ENCODE data around the gene GBX1. TPM values are rescaled to one million over a fixed set of nuclear protein-coding genes. Genes with fewer than 3 reads are reported as not detected.

Gene GBX1
- total RNA-seq, 1 donor from 2014 or later: 0.41 TPM

- Mint-ChIP-seq H3K9me3 (no peaks in the 10 kb centered on the region), H3K36me3 (peaks cover 22% of the 10 kb centered on the region), H3K4me1 (ENCODE audit: unreplicated experiment) (peaks cover 24% of the 10 kb centered on the region), H3K4me3 (no peak overlapping the region), H3K27me3 (no peaks in the 10 kb centered on the region), H3K27ac (no peak overlapping the region)
- TF ChIP-seq, protein P1, sequence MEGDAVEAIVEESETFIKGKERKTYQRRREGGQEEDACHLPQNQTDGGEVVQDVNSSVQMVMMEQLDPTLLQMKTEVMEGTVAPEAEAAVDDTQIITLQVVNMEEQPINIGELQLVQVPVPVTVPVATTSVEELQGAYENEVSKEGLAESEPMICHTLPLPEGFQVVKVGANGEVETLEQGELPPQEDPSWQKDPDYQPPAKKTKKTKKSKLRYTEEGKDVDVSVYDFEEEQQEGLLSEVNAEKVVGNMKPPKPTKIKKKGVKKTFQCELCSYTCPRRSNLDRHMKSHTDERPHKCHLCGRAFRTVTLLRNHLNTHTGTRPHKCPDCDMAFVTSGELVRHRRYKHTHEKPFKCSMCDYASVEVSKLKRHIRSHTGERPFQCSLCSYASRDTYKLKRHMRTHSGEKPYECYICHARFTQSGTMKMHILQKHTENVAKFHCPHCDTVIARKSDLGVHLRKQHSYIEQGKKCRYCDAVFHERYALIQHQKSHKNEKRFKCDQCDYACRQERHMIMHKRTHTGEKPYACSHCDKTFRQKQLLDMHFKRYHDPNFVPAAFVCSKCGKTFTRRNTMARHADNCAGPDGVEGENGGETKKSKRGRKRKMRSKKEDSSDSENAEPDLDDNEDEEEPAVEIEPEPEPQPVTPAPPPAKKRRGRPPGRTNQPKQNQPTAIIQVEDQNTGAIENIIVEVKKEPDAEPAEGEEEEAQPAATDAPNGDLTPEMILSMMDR (conservative IDR thresholded peaks at IDR 0.05): no peak
- DNase-seq (ENCODE audit: extremely low spot score, unreplicated experiment): no peak
These were observed 27.7 kb downstream of the GBX1 start for GRCh38 chr7:151139791-151140190.

GRCh38 chr7:151139071-151139790 is 28.3 kb downstream of the GBX1 start:
- TF ChIP-seq, protein P1 (conservative IDR thresholded peaks at IDR 0.05): no peak
- no peak overlapping the region for H3K27ac Mint-ChIP-seq
- H3K4me3 Mint-ChIP-seq: no peak overlapping the region
- no peak for DNase-seq (ENCODE audit: extremely low spot score, unreplicated experiment)
- no peaks in the 10 kb centered on the region for H3K9me3 Mint-ChIP-seq
- no peaks in the 10 kb centered on the region for H3K27me3 Mint-ChIP-seq
- peaks cover 19% of the 10 kb centered on the region for H3K36me3 Mint-ChIP-seq
- H3K4me1 Mint-ChIP-seq (ENCODE audit: unreplicated experiment): peaks cover 24% of the 10 kb centered on the region

DNA sequence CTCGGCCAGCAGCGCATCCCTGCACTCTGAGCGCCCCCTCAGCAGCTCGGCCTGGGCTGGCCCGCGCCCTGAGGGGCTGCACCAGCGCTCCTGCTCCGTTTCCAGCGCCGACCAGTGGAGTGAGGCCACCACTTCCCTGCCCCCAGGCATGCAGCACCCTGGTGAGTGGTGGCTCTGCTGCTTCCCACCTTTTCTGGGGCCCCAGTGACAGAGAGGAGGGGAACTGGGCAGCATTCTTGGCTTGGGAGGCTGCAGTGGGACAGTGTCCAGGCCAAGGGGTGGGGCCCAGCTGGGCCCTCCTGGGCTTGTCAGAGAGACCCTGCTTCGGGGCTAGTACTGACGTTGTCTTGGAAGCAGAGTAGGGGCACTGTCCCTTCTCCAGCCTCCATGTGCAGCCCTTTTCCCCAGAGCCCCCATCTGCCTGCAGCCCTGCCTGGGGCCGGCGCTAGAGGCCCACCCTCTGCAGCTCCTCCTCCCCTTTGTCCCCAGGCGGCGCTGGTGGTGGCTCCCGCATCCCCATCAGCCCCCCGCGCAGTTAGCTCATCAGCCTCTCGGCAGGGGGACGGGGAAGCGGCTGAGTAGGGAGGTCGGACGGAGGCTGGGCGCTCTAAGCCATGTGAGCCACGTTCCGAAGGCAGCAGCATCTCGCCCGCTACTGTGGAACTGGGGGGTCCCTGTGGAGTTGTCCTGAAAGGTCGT is 29.2 kb downstream of the GBX1 start:
- peaks cover 24% of the 10 kb centered on the region for H3K4me1 Mint-ChIP-seq (ENCODE audit: unreplicated experiment)
- no peak for DNase-seq (ENCODE audit: extremely low spot score, unreplicated experiment)
- peaks cover 12% of the 10 kb centered on the region for H3K36me3 Mint-ChIP-seq
- H3K27me3 Mint-ChIP-seq: no peaks in the 10 kb centered on the region
- no peaks in the 10 kb centered on the region for H3K9me3 Mint-ChIP-seq
- no peak overlapping the region for H3K4me3 Mint-ChIP-seq
- no peak overlapping the region for H3K27ac Mint-ChIP-seq
- TF ChIP-seq, protein P1 (conservative IDR thresholded peaks at IDR 0.05): no peak

GRCh38 chr7:151137791-151138152 is 29.7 kb downstream of the GBX1 start:
- H3K27me3 Mint-ChIP-seq: no peaks in the 10 kb centered on the region
- no peak for DNase-seq (ENCODE audit: extremely low spot score, unreplicated experiment)
- TF ChIP-seq, protein P1 (conservative IDR thresholded peaks at IDR 0.05): no peak
- H3K36me3 Mint-ChIP-seq: peaks cover 10% of the 10 kb centered on the region
- no peak overlapping the region for H3K27ac Mint-ChIP-seq
- peaks cover 23% of the 10 kb centered on the region for H3K4me1 Mint-ChIP-seq (ENCODE audit: unreplicated experiment)
- H3K9me3 Mint-ChIP-seq: no peaks in the 10 kb centered on the region
- H3K4me3 Mint-ChIP-seq: no peak overlapping the region

DNA sequence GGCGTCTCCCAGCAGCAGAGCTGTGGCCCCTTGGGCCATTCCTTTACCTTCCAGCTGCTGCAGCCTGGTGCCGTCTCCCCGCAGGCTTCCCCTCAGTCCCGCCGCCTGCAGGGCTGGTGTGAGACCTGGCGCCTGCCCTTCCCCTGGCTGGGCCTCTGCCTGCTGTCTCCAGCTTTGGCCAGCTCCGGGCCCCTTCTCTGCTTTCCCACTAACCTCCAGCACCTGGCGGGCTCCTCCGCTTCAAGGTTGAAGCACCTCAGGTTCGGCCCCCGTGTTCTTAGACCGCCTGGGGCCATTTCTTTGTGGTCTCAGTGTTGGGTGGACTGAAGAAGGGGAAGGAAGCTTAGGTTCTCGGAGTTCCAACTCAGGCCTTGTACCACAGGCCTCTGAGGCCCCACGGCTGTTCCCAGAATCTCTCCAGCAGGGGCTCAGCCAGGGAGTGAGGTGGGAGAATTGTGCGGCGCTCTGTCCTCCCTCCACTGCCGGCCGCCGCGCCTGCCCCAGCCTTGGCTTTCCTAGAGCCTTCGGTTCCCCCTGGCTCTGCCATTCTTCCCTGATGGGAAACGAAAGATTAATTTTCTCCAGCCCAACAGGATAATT is 30.3 kb downstream of the GBX1 start:
- Mint-ChIP-seq H3K4me3 (no peak overlapping the region), H3K27ac (no peak overlapping the region), H3K4me1 (ENCODE audit: unreplicated experiment) (peaks cover 18% of the 10 kb centered on the region), H3K9me3 (no peaks in the 10 kb centered on the region), H3K27me3 (no peaks in the 10 kb centered on the region), H3K36me3 (peaks cover 10% of the 10 kb centered on the region)
- no peak for DNase-seq (ENCODE audit: extremely low spot score, unreplicated experiment)
- TF ChIP-seq, protein P1 (conservative IDR thresholded peaks at IDR 0.05): peak; percentile 22

Measured in type B pancreatic cell (in vitro differentiated cells).